Measurements from ENCODE around the gene RELN. TPM values are rescaled to one million over a fixed set of nuclear protein-coding genes. Genes with fewer than 3 reads are reported as not detected.
A peak's percentile ranks its signal among the peaks of the same experiment; 100 is the strongest.

Gene RELN
- total RNA-seq, 1 experiment from 2014 or later = 59.0 TPM

GRCh38 chr7:103877565-103877964, 111.9 kb downstream of the RELN start:
- Histone ChIP-seq H3K4me1 (no peaks in the 10 kb centered on the region), H3K27me3 (no peaks in the 10 kb centered on the region), H3K9me3 (replicated peaks) (no peaks in the 10 kb centered on the region), H3K27ac (no peak overlapping the region), H3K4me3 (no peak overlapping the region), H3K36me3 (no peaks in the 10 kb centered on the region)
- DNase-seq = no peak

GRCh38 chr7:103875718-103876117, 113.7 kb downstream of the RELN start:
- Histone ChIP-seq H3K9me3 (replicated peaks) (no peaks in the 10 kb centered on the region), H3K4me1 (no peaks in the 10 kb centered on the region), H3K4me3 (no peak overlapping the region), H3K27me3 (no peaks in the 10 kb centered on the region), H3K27ac (no peak overlapping the region), H3K36me3 (no peaks in the 10 kb centered on the region)
- DNase-seq = no peak

- Histone ChIP-seq H3K36me3 (no peaks in the 10 kb centered on the region), H3K4me3 (no peak overlapping the region), H3K9me3 (replicated peaks) (no peaks in the 10 kb centered on the region), H3K27ac (no peak overlapping the region), H3K27me3 (no peaks in the 10 kb centered on the region), H3K4me1 (no peaks in the 10 kb centered on the region)
- no peak for DNase-seq
Measured at GRCh38 chr7:103871473-103871872, 118.0 kb downstream of the RELN start.

GRCh38 chr7:103870664-103871063, 118.8 kb downstream of the RELN start:
- Histone ChIP-seq H3K9me3 (replicated peaks) (no peaks in the 10 kb centered on the region), H3K27me3 (no peaks in the 10 kb centered on the region), H3K27ac (no peak overlapping the region), H3K4me1 (no peaks in the 10 kb centered on the region), H3K36me3 (no peaks in the 10 kb centered on the region), H3K4me3 (no peak overlapping the region)
- DNase-seq = no peak

GRCh38 chr7:103867874-103868273, 121.6 kb downstream of the RELN start:
- no peaks in the 10 kb centered on the region for H3K27me3 ChIP-seq
- H3K9me3 ChIP-seq (replicated peaks) = no peaks in the 10 kb centered on the region
- DNase-seq = no peak
- H3K4me3 ChIP-seq = no peak overlapping the region
- H3K4me1 ChIP-seq = no peaks in the 10 kb centered on the region
- no peak overlapping the region for H3K27ac ChIP-seq
- no peaks in the 10 kb centered on the region for H3K36me3 ChIP-seq

- peak in 1 of 2 experiments; percentile 34 for DNase-seq
- Histone ChIP-seq H3K4me3 (no peak overlapping the region), H3K27me3 (no peaks in the 10 kb centered on the region), H3K4me1 (no peaks in the 10 kb centered on the region), H3K27ac (no peak overlapping the region), H3K9me3 (replicated peaks) (no peaks in the 10 kb centered on the region), H3K36me3 (no peaks in the 10 kb centered on the region)
Measured at GRCh38 chr7:103866919-103867318, 122.5 kb downstream of the RELN start.

GRCh38 chr7:103865442-103865841, 124.0 kb downstream of the RELN start:
- Histone ChIP-seq H3K4me3 (no peak overlapping the region), H3K9me3 (replicated peaks) (no peaks in the 10 kb centered on the region), H3K27me3 (no peaks in the 10 kb centered on the region), H3K4me1 (no peaks in the 10 kb centered on the region), H3K27ac (no peak overlapping the region), H3K36me3 (no peaks in the 10 kb centered on the region)
- DNase-seq = no peak

- no peaks in the 10 kb centered on the region for H3K27me3 ChIP-seq
- H3K27ac ChIP-seq = no peak overlapping the region
- no peak for DNase-seq
- no peaks in the 10 kb centered on the region for H3K9me3 ChIP-seq (replicated peaks)
- no peak overlapping the region for H3K4me3 ChIP-seq
- H3K4me1 ChIP-seq = peaks cover 9% of the 10 kb centered on the region
- H3K36me3 ChIP-seq = no peaks in the 10 kb centered on the region
Measured at GRCh38 chr7:103862302-103863035, 127.0 kb downstream of the RELN start.

- H3K36me3 ChIP-seq = no peaks in the 10 kb centered on the region
- H3K4me3 ChIP-seq = no peak overlapping the region
- peaks cover 9% of the 10 kb centered on the region for H3K4me1 ChIP-seq
- no peaks in the 10 kb centered on the region for H3K9me3 ChIP-seq (replicated peaks)
- DNase-seq = no peak
- H3K27ac ChIP-seq = no peak overlapping the region
- H3K27me3 ChIP-seq = no peaks in the 10 kb centered on the region
Measured at GRCh38 chr7:103859709-103860108, 129.7 kb downstream of the RELN start.

GRCh38 chr7:103857435-103857834, 132.0 kb downstream of the RELN start:
- DNase-seq = no peak
- no peaks in the 10 kb centered on the region for H3K27me3 ChIP-seq
- no peak overlapping the region for H3K27ac ChIP-seq
- H3K9me3 ChIP-seq (replicated peaks) = no peaks in the 10 kb centered on the region
- H3K4me1 ChIP-seq = peaks cover 9% of the 10 kb centered on the region
- H3K4me3 ChIP-seq = no peak overlapping the region
- H3K36me3 ChIP-seq = no peaks in the 10 kb centered on the region

- Histone ChIP-seq H3K4me3 (no peak overlapping the region), H3K9me3 (replicated peaks) (no peaks in the 10 kb centered on the region), H3K27ac (no peak overlapping the region), H3K4me1 (peaks cover 9% of the 10 kb centered on the region), H3K36me3 (no peaks in the 10 kb centered on the region), H3K27me3 (no peaks in the 10 kb centered on the region)
- DNase-seq = no peak
Measured at GRCh38 chr7:103856929-103857328, 132.5 kb downstream of the RELN start.

GRCh38 chr7:103855671-103856070, 133.8 kb downstream of the RELN start:
- DNase-seq = no peak
- H3K4me3 ChIP-seq = no peak overlapping the region
- no peak overlapping the region for H3K27ac ChIP-seq
- peaks cover 9% of the 10 kb centered on the region for H3K4me1 ChIP-seq
- no peaks in the 10 kb centered on the region for H3K36me3 ChIP-seq
- H3K27me3 ChIP-seq = no peaks in the 10 kb centered on the region
- H3K9me3 ChIP-seq (replicated peaks) = no peaks in the 10 kb centered on the region

GRCh38 chr7:103854611-103855010, 134.8 kb downstream of the RELN start:
- no peak overlapping the region for H3K4me3 ChIP-seq
- no peak for DNase-seq

GRCh38 chr7:103851357-103851756, 138.1 kb downstream of the RELN start:
- no peak overlapping the region for H3K4me3 ChIP-seq
- H3K27ac ChIP-seq = no peak overlapping the region
- H3K27me3 ChIP-seq = no peaks in the 10 kb centered on the region
- H3K4me1 ChIP-seq = no peaks in the 10 kb centered on the region
- no peaks in the 10 kb centered on the region for H3K36me3 ChIP-seq
- DNase-seq = peak; percentile 19 to 67
- H3K9me3 ChIP-seq (replicated peaks) = no peaks in the 10 kb centered on the region

More at GRCh38 chr7:103854611-103855010, 134.8 kb downstream of the RELN start:
- Histone ChIP-seq H3K27ac (no peak overlapping the region), H3K4me1 (peaks cover 4% of the 10 kb centered on the region), H3K36me3 (no peaks in the 10 kb centered on the region), H3K27me3 (no peaks in the 10 kb centered on the region), H3K9me3 (replicated peaks) (no peaks in the 10 kb centered on the region)

- no peak overlapping the region for H3K4me3 ChIP-seq
- no peaks in the 10 kb centered on the region for H3K27me3 ChIP-seq
- no peak for DNase-seq
- H3K9me3 ChIP-seq (replicated peaks) = no peaks in the 10 kb centered on the region
- H3K4me1 ChIP-seq = no peaks in the 10 kb centered on the region
- no peak overlapping the region for H3K27ac ChIP-seq
- H3K36me3 ChIP-seq = no peaks in the 10 kb centered on the region
Measured at GRCh38 chr7:103843689-103844480, 145.6 kb downstream of the RELN start.

Data from SJCRH30 (cell line).